CD14-positive monocyte (primary cell): ENCODE measurements around the gene SMIM20. TPM values are rescaled to one million over a fixed set of nuclear protein-coding genes. Genes with fewer than 3 reads are reported as not detected.

Experiments
- DNase-seq, 3 donors: peaks; one replicate each; pipeline ENCODE4 v3.0.0-alpha.2; 2011 to 2022
- H2AFZ ChIP-seq: 2 replicates; pipeline ENCODE4 v1.6.0; 2012; ENCODE audit warnings: mild to moderate bottlenecking, low read depth, low read length, inconsistent platforms; ENCODE audit not compliant: insufficient read depth, poor library complexity, severe bottlenecking
- H3K27ac ChIP-seq, 2 donors: 1 replicate in 1 of 2; 2 replicates in 1 of 2; pipeline ENCODE4 v1.5.1; 2012 to 2013; ENCODE audit warnings: low read length in 2 of 2, control low read depth in 1 of 2, inconsistent platforms in 1 of 2, low read depth in 1 of 2, mild to moderate bottlenecking in 1 of 2
- H3K27me3 ChIP-seq, 2 donors: one replicate each; pipeline versions ENCODE4 v1.6.0 to v1.6.1; 2011 to 2013; ENCODE audit warnings: low read length in 2 of 2; ENCODE audit not compliant: control insufficient read depth in 2 of 2, insufficient read depth in 2 of 2
- H3K36me3 ChIP-seq, 2 donors: replicated peaks in 1 of 2; 1 replicate in 1 of 2; 2 replicates in 1 of 2; pipeline versions ENCODE4 v1.5.1 to v1.6.1; 2012 to 2013; ENCODE audit warnings: low read length in 2 of 2, control low read depth in 1 of 2, inconsistent platforms in 1 of 2, mild to moderate bottlenecking in 1 of 2; ENCODE audit not compliant: insufficient read depth in 2 of 2, control insufficient read depth in 1 of 2
- H3K4me1 ChIP-seq, 2 donors: 1 replicate in 1 of 2; 2 replicates in 1 of 2; pipeline versions ENCODE4 v1.5.1 to v1.6.1; 2012 to 2013; ENCODE audit warnings: low read length in 2 of 2, control low read depth in 1 of 2, inconsistent platforms in 1 of 2, mild to moderate bottlenecking in 1 of 2, moderate library complexity in 1 of 2; ENCODE audit not compliant: insufficient read depth in 2 of 2, control insufficient read depth in 1 of 2
- H3K4me2 ChIP-seq: replicated peaks from 2 replicates; pipeline ENCODE3; 2012; ENCODE audit warnings: low read length, moderate library complexity, mild to moderate bottlenecking; ENCODE audit not compliant: poor library complexity, severe bottlenecking; ENCODE audit errors: extremely low read depth
- H3K4me3 ChIP-seq, 3 experiments: fragments of 200-600 bp in 1 of 3; sonication (generic) in 1 of 3; replicated peaks in 1 of 3; 1 replicate in 2 of 3; 2 replicates in 1 of 3; pipeline ENCODE4 v1.5.1; 2011 to 2013; ENCODE audit warnings: low read length in 3 of 3, mild to moderate bottlenecking in 3 of 3, control low read depth in 2 of 3, low read depth in 2 of 3, inconsistent platforms in 1 of 3, moderate library complexity in 1 of 3
- H3K79me2 ChIP-seq: 2 replicates; pipeline ENCODE4 v1.6.0; 2012; ENCODE audit warnings: mild to moderate bottlenecking, control low read depth, inconsistent platforms, low read length, moderate library complexity; ENCODE audit not compliant: insufficient read depth
- H3K9ac ChIP-seq: 2 replicates; pipeline ENCODE4 v1.6.0; 2017; ENCODE audit warnings: low read length, mild to moderate bottlenecking; ENCODE audit not compliant: insufficient read depth, poor library complexity, severe bottlenecking
- H3K9me3 ChIP-seq, 2 donors: replicated peaks in 1 of 2; 1 replicate in 1 of 2; 2 replicates in 1 of 2; pipeline versions ENCODE4 v1.5.1 to v1.6.1; 2012 to 2013; ENCODE audit warnings: low read length in 2 of 2, control low read depth in 1 of 2; ENCODE audit not compliant: control insufficient read depth in 1 of 2, insufficient read depth in 1 of 2
- H4K20me1 ChIP-seq: 2 replicates; pipeline ENCODE4 v1.6.0; 2012; ENCODE audit warnings: mild to moderate bottlenecking, low read length, control low read depth, moderate library complexity; ENCODE audit not compliant: insufficient read depth
- H3K27ac Mint-ChIP-seq, 7 donors: one replicate each; pipeline ENCODE4 v1.8.0; 2020; ENCODE audit warnings: mild to moderate bottlenecking in 7 of 7, mixed read lengths in 7 of 7, moderate library complexity in 6 of 7, inconsistent platforms in 2 of 7
- H3K27me3 Mint-ChIP-seq, 3 donors: one replicate each; pipeline ENCODE4 v1.8.0; 2021 to 2022; ENCODE audit warnings: low read depth in 3 of 3, mild to moderate bottlenecking in 3 of 3, mixed read lengths in 3 of 3, moderate library complexity in 3 of 3, inconsistent platforms in 1 of 3
- H3K36me3 Mint-ChIP-seq, 2 donors: one replicate each; pipeline ENCODE4 v1.8.0; 2020; ENCODE audit warnings: mixed read lengths in 2 of 2, inconsistent platforms in 1 of 2, mild to moderate bottlenecking in 1 of 2
- H3K4me1 Mint-ChIP-seq: one replicate; pipeline ENCODE4 v1.8.0; 2020; ENCODE audit warnings: mild to moderate bottlenecking, mixed read lengths
- H3K4me3 Mint-ChIP-seq, 2 donors: one replicate each; pipeline ENCODE4 v1.8.0; 2020; ENCODE audit warnings: mild to moderate bottlenecking in 2 of 2, mixed read lengths in 2 of 2, moderate library complexity in 1 of 2
- H3K9me3 Mint-ChIP-seq, 7 donors: one replicate each; pipeline ENCODE4 v1.8.0; 2020 to 2022; ENCODE audit warnings: mixed read lengths in 7 of 7, mild to moderate bottlenecking in 6 of 7, moderate library complexity in 6 of 7, inconsistent platforms in 2 of 7
- WGBS: methylation state at CpG from one replicate; pipeline ENCODE4 v1.1.5; 2013; ENCODE audit warnings: missing lambda C conversion rate; ENCODE audit not compliant: insufficient coverage; 5-methylcytosine and 5-hydroxymethylcytosine counted together
- intact Hi-C, 2 donors: fragments of 100-400 bp; cut with micrococcal nuclease; formaldehyde crosslinking; loops; one replicate each; pipeline versions ENCODE4 v1.15.0 to v1.15.1; 2023
- polyA plus RNA-seq, 3 donors: library from polyadenylated mRNA; depleted of rRNA in 1 of 3; unstranded in 2 of 3; stranded (reverse) in 1 of 3; fragments of 300-500 nt in 2 of 3; fragments of >200 nt in 1 of 3; fragmentation: Illumina TruSeq in 2 of 3; gene quantifications; 1 replicate in 2 of 3; 2 replicates in 1 of 3; pipeline ENCODE4 v1.2.3, GENCODE V29; 2012 to 2021
- TF ChIP-seq, protein P1 (sequence below): fragments of 200-600 bp; IDR thresholded peaks from one replicate; pipeline ENCODE4 v1.8.0; 2022; ENCODE audit warnings: antibody characterized with exemption, mild to moderate bottlenecking

Gene SMIM20
- polyA plus RNA-seq, 3 donors: 10.4 to 38.1 (median 33.7) TPM

DNA sequence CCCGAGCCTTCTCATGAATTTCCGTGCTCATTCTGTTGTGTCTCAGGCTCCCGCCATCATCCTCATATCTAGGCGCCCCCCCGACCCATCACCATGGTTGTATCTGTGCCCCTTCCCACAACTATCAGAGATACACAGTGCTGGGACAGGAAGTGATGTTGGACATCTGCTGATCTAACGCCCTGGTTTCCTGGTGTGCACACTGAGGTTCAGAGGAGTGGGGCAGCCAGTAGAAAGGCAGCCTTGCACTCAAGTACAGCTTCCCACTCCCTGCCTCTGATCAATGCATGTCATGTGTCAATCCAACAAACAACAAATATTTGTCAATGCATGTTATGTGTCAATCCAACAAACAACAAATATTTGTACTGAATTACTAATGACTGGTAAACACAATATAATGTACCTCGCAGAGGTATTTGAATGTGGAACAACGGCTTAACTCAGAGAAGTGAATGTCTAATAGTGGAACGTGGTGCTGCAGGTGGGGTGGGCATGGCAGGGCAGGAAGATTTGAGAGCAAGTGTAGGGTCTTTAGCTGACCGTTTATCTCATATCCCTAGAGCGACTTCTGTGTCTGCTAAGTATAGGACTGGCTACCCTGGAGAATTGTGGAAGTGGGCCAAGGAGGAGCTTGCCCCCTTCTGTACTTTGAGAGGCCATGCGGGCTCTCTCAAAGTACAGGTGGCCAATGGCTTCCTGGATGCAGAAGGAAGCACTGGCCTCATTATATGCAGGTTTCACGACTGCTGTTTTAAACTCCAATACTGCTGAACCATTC, 41.0 kb upstream of the SMIM20 start:
- H3K4me2 ChIP-seq: no peak overlapping the region
- intact Hi-C loops: loop anchor here in 1 of 2 donors (5.0 kb wide), 1 partner anchor 34 kb away; no protein-coding TSS in a partner anchor
- H3K4me1 Mint-ChIP-seq: peaks cover under 1% of the 10 kb centered on the region
- H3K9me3 Mint-ChIP-seq: peaks cover 0 to 2% (median 0%) of the 10 kb centered on the region in 7 donors
- no peaks in the 10 kb centered on the region for H3K79me2 ChIP-seq
- no peaks in the 10 kb centered on the region for H3K27me3 ChIP-seq
- no peaks in the 10 kb centered on the region for H4K20me1 ChIP-seq
- 85% methylated on average over 5 of the region's 13 CpGs for WGBS
- H3K36me3 ChIP-seq: no peaks in the 10 kb centered on the region
- peaks cover 0 to 2% (median 0%) of the 10 kb centered on the region in 3 donors for H3K27me3 Mint-ChIP-seq
- H2AFZ ChIP-seq: no peak overlapping the region
- H3K4me1 ChIP-seq: peaks cover under 1 to 3% of the 10 kb centered on the region in 2 donors
- peak overlapping the region in 1 of 7 donors; percentile 81 for H3K27ac Mint-ChIP-seq
- TF ChIP-seq, protein P1, sequence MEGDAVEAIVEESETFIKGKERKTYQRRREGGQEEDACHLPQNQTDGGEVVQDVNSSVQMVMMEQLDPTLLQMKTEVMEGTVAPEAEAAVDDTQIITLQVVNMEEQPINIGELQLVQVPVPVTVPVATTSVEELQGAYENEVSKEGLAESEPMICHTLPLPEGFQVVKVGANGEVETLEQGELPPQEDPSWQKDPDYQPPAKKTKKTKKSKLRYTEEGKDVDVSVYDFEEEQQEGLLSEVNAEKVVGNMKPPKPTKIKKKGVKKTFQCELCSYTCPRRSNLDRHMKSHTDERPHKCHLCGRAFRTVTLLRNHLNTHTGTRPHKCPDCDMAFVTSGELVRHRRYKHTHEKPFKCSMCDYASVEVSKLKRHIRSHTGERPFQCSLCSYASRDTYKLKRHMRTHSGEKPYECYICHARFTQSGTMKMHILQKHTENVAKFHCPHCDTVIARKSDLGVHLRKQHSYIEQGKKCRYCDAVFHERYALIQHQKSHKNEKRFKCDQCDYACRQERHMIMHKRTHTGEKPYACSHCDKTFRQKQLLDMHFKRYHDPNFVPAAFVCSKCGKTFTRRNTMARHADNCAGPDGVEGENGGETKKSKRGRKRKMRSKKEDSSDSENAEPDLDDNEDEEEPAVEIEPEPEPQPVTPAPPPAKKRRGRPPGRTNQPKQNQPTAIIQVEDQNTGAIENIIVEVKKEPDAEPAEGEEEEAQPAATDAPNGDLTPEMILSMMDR: no peak
- no peaks in the 10 kb centered on the region for H3K36me3 Mint-ChIP-seq
- no peak for DNase-seq
- no peak overlapping the region for H3K27ac ChIP-seq
- H3K9ac ChIP-seq: no peak overlapping the region
- H3K4me3 ChIP-seq: no peak overlapping the region
- H3K9me3 ChIP-seq: no peaks in the 10 kb centered on the region
- H3K4me3 Mint-ChIP-seq: no peak overlapping the region

DNA sequence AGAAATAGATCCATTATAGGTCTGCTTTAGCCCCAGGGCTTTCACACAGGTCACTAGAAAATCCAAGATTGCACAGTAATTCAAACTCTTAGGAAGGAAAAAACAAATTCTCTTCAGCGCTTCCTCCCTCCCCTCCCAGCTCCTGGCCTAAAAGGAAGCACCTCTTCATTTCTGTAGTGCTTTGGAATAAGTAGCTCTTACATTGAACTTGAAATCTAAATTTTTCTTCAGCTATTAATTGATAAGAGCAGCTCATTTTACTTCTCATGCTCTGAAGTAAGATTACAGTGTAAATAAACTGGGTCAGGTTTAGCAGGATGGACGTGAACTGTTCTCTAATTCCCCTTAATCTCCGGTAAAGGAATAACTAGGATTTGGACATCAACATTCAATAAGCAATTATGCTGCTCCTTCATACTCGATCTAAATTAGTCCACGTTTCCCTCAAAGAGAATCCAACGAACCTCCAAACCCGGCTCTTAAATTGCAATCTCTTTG, 40.3 kb upstream of the SMIM20 start:
- no peak overlapping the region for H3K4me3 ChIP-seq
- H3K36me3 Mint-ChIP-seq: no peaks in the 10 kb centered on the region
- no peaks in the 10 kb centered on the region for H3K27me3 ChIP-seq
- H3K4me2 ChIP-seq: no peak overlapping the region
- H3K9me3 ChIP-seq: no peaks in the 10 kb centered on the region
- no peaks in the 10 kb centered on the region for H3K27me3 Mint-ChIP-seq
- WGBS: 100% methylated on average over 1 of the region's 7 CpGs
- DNase-seq: no peak
- no peaks in the 10 kb centered on the region for H3K36me3 ChIP-seq
- no peaks in the 10 kb centered on the region for H3K79me2 ChIP-seq
- H3K4me1 ChIP-seq: peaks cover 7 to 9% of the 10 kb centered on the region in 2 donors
- H3K9me3 Mint-ChIP-seq: peaks cover 0 to 2% (median 0%) of the 10 kb centered on the region in 7 donors
- H3K4me1 Mint-ChIP-seq: peaks cover 6% of the 10 kb centered on the region
- H3K4me3 Mint-ChIP-seq: no peak overlapping the region
- no peak overlapping the region for H3K27ac ChIP-seq
- no peak overlapping the region for H3K27ac Mint-ChIP-seq
- H2AFZ ChIP-seq: no peak overlapping the region
- H3K9ac ChIP-seq: no peak overlapping the region
- TF ChIP-seq, protein P1: no peak
- intact Hi-C loops: loop anchor here in 1 of 2 donors (5.0 kb wide), 1 partner anchor 34 kb away; no protein-coding TSS in a partner anchor
- H4K20me1 ChIP-seq: no peaks in the 10 kb centered on the region
